Measurements from ENCODE around the gene GAP43.

GRCh38 chr3:115709093-115709492, 85.8 kb downstream of the GAP43 start:
- TF ChIP-seq CTCF (IDR thresholded peaks at IDR 0.05; ENCODE audit: insufficient read depth, low read depth, low read length) (no peak), EZH2 (IDR thresholded peaks at IDR 0.05; ENCODE audit: insufficient read depth, low read length) (no peak)

Data from astrocyte (in vitro differentiated cells and primary cell).